NB4 (cell line): ENCODE results near the gene EVC.

Experiments
- DNase-seq: peaks from one replicate; pipeline ENCODE4 v3.0.0; 2010; ENCODE audit warnings: low read depth
- H3K4me3 ChIP-seq: one replicate; pipeline ENCODE4 v1.5.1; 2011; ENCODE audit warnings: mild to moderate bottlenecking, low read depth, low read length, moderate library complexity
- CTCF ChIP-seq: IDR thresholded peaks from one replicate; pipeline ENCODE4 v1.5.1; 2012; ENCODE audit warnings: low read depth, low read length
- MAX ChIP-seq: IDR thresholded peaks from 2 replicates; pipeline ENCODE4 v1.6.1; 2011; ENCODE audit warnings: low read depth, low read length
- MYC ChIP-seq: IDR thresholded peaks from 2 replicates; pipeline ENCODE4 v1.6.1; 2011; ENCODE audit warnings: low read depth, low read length
- POLR2A ChIP-seq: IDR thresholded peaks from 2 replicates; pipeline ENCODE4 v1.6.1; 2011; ENCODE audit warnings: mild to moderate bottlenecking; ENCODE audit not compliant: insufficient read length; ENCODE audit errors: extremely low read depth

The EVC gene

GRCh38 chr4:5710065-5710960, 688 bp upstream of the EVC start:
- TF ChIP-seq CTCF, result peak; percentile 9
- no peak for TF ChIP-seq MYC
- TF ChIP-seq POLR2A, result no peak
- TF ChIP-seq MAX, result no peak
- no peak overlapping the region for H3K4me3 ChIP-seq
- no peak for DNase-seq

GRCh38 chr4:5711479-5712184, 631 bp downstream of the EVC start:
- no peak overlapping the region for H3K4me3 ChIP-seq
- TF ChIP-seq CTCF (no peak), POLR2A (no peak), MYC (no peak), MAX (no peak)
- DNase-seq, result no peak

GRCh38 chr4:5712517-5712916, 1.5 kb downstream of the EVC start:
- TF ChIP-seq MAX (no peak), CTCF (no peak), POLR2A (no peak), MYC (no peak)
- H3K4me3 ChIP-seq, result no peak overlapping the region
- DNase-seq, result no peak

GRCh38 chr4:5712931-5713330, 1.9 kb downstream of the EVC start:
- no peak overlapping the region for H3K4me3 ChIP-seq
- TF ChIP-seq MAX (no peak), POLR2A (no peak), CTCF (no peak), MYC (no peak)

GRCh38 chr4:5713861-5714260, 2.9 kb downstream of the EVC start:
- no peak overlapping the region for H3K4me3 ChIP-seq
- no peak for TF ChIP-seq MYC
- no peak for TF ChIP-seq POLR2A
- TF ChIP-seq CTCF, result no peak
- no peak for TF ChIP-seq MAX
- no peak for DNase-seq

More at GRCh38 chr4:5712931-5713330, 1.9 kb downstream of the EVC start:
- DNase-seq, result no peak
